HG03460 (cell line): Measurements from ENCODE around the gene TYSND1.
"Not testable (repeated sequence)": the region's sequence is repeated elsewhere in the genome, so short reads cannot be mapped to it uniquely, and the experiment has no call there.

Experiments used
- ATAC-seq: cut with Tn5 transposase; IDR thresholded peaks from one replicate; pipeline ENCODE4 v1.9.1; 2021; ENCODE audit not compliant: unreplicated experiment

Gene TYSND1

GRCh38 chr10:70135684-70136083 is 10.8 kb downstream of the TYSND1 start:
- no peak for ATAC-seq

- no peak for ATAC-seq
Observed at GRCh38 chr10:70135046-70135445, 11.5 kb downstream of the TYSND1 start.

GRCh38 chr10:70132098-70133029 is 14.1 kb downstream of the TYSND1 start, which contains the start of gene AIFM2:
AIFM2 (minus strand) TSS chr10:70132825; CDS start chr10:70124084, 8,741 bp downstream.
- peak; percentile 72 for ATAC-seq

GRCh38 chr10:70131560-70131937 is 15.0 kb downstream of the TYSND1 start:
- ATAC-seq: no peak

GRCh38 chr10:70130878-70131559 is 15.5 kb downstream of the TYSND1 start:
- no peak for ATAC-seq

- no peak for ATAC-seq
Observed at GRCh38 chr10:70126700-70127395, 19.7 kb downstream of the TYSND1 start.

- ATAC-seq: no peak
Observed at GRCh38 chr10:70125918-70126552, 20.5 kb downstream of the TYSND1 start.

GRCh38 chr10:70124918-70125317 is 21.6 kb downstream of the TYSND1 start:
- no peak for ATAC-seq

GRCh38 chr10:70124415-70124814 is 22.1 kb downstream of the TYSND1 start:
- ATAC-seq: no peak

- ATAC-seq: no peak
Observed at GRCh38 chr10:70123817-70124216, 22.7 kb downstream of the TYSND1 start.

- ATAC-seq: not testable (repeated sequence)
Observed at GRCh38 chr10:70123166-70123565, 23.3 kb downstream of the TYSND1 start.

GRCh38 chr10:70122742-70123141 is 23.8 kb downstream of the TYSND1 start:
- no peak for ATAC-seq

- ATAC-seq: no peak
Observed at GRCh38 chr10:70121281-70121949, 25.1 kb downstream of the TYSND1 start.

- ATAC-seq: no peak
Observed at GRCh38 chr10:70120417-70120816, 26.1 kb downstream of the TYSND1 start.

- no peak for ATAC-seq
Observed at GRCh38 chr10:70119623-70120022, 26.9 kb downstream of the TYSND1 start.

- ATAC-seq: no peak
Observed at GRCh38 chr10:70119197-70119596, 27.3 kb downstream of the TYSND1 start.

- no peak for ATAC-seq
Observed at GRCh38 chr10:70118196-70118595, 28.3 kb downstream of the TYSND1 start.

GRCh38 chr10:70117646-70118045 is 28.9 kb downstream of the TYSND1 start:
- ATAC-seq: no peak

- ATAC-seq: no peak
Observed at GRCh38 chr10:70115948-70116682, 30.4 kb downstream of the TYSND1 start.

GRCh38 chr10:70114902-70115301 is 31.6 kb downstream of the TYSND1 start:
- no peak for ATAC-seq
